Measurements from ENCODE around the gene PSMD13.
"Not testable (repeated sequence)": the region's sequence is repeated elsewhere in the genome, so short reads cannot be mapped to it uniquely, and the experiment has no call there.

PSMD13 gene

GRCh38 chr11:220641-221215, 16.0 kb upstream of the PSMD13 start:
- not testable (repeated sequence) for DNase-seq

DNA sequence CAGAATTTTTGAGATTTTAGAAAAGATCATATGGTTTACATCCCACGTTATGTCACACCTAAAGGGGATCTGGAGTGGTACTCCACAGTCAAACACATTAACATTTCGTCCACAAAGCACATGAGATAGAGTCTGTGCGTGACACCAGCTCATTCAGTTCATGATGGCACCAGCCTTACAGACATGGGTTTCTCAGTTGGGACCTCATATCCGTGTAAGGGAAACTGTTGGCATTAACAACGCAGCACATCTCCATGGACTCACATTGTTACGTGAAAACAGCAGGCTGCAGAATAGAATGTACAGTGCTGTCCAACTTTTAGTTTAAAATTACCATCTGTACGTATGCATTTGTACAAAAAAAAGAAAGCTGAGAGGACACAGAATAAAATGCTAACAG, 15.2 kb upstream of the PSMD13 start:
- DNase-seq = no peak

GRCh38 chr11:221998-222789, 14.6 kb upstream of the PSMD13 start:
- no peak for DNase-seq

- no peak for DNase-seq
Measured at GRCh38 chr11:223026-223789, 13.6 kb upstream of the PSMD13 start.

- DNase-seq = no peak
Measured at GRCh38 chr11:223884-224283, 12.9 kb upstream of the PSMD13 start.

GRCh38 chr11:224424-224823, 12.4 kb upstream of the PSMD13 start:
- no peak for DNase-seq

- no peak for DNase-seq
Measured at GRCh38 chr11:225734-226453, 10.9 kb upstream of the PSMD13 start.

GRCh38 chr11:227824-228379, 8.9 kb upstream of the PSMD13 start:
- no peak for DNase-seq

DNA sequence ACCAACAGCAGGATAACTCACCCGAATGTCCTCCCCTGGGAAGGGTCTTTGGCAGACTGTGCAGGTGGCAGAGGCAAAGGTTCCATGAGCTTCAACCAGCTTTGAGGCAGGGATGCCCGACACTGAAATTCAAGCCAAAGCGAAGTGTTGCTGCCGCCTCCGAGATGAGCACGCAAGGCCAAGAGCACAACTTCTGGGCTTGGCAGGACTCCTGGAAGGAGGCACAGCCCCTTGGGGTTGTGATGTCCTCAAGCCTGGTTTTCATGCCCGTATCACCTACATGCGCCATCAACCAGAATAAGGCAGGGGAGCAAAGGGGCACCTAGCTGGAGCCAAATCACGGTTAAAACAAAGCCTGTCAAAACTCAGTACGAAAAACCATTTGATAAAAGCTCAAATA, 6.3 kb upstream of the PSMD13 start:
- DNase-seq = no peak

- no peak for DNase-seq
Measured at GRCh38 chr11:232783-233565, 3.8 kb upstream of the PSMD13 start.

- no peak for DNase-seq
Measured at GRCh38 chr11:235180-235579, 1.6 kb upstream of the PSMD13 start.

GRCh38 chr11:235609-235996, 1.2 kb upstream of the PSMD13 start:
- DNase-seq = no peak

DNA sequence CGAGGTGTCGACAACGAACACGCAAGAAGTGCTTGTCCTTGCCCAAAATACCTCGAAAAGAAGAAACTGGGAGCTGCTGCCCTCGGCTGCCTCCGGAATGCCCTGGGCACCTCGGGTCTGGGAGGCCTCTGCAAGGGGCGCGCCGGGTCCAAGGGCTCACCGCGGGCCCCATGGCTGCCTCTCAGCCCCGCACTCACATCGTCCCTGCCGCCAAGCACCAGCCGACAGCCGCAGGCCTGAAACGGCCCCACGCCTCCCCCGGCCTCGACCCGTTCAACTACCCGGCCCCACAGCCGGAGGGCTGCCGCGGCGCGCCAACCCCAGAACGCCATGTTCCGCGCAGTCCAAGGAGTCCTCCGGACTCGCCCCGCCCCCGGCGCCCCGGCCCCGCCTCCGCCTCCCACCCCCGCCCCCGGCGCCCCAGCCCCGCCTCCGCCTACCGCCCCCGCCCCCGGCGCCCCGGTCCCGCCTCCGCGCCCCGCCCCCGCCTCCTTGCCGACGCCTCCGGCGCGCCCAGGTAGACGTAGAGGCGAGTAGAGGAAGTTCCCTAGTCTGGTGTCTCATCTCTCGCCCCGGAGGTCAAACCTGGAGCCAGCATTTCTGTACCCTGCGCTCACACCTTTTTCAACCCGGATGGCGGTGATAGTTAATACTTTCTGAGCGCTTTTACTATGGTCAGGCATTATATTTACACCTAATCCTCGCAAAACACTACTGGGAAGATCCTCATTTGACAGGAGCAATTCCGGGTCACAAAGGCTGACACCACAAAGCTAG, 591 bp upstream of the PSMD13 start, which contains the start of gene SIRT3:
SIRT3 (minus strand) TSS at position 346 of the 777 bp plus-strand sequence; CDS start at position 332, 14 bp downstream.
- peak; percentile 85 for DNase-seq

- not testable (repeated sequence) for DNase-seq
Measured at GRCh38 chr11:238346-238745, 1.6 kb downstream of the PSMD13 start.

GRCh38 chr11:240315-240714, 3.5 kb downstream of the PSMD13 start:
- no peak for DNase-seq

DNA sequence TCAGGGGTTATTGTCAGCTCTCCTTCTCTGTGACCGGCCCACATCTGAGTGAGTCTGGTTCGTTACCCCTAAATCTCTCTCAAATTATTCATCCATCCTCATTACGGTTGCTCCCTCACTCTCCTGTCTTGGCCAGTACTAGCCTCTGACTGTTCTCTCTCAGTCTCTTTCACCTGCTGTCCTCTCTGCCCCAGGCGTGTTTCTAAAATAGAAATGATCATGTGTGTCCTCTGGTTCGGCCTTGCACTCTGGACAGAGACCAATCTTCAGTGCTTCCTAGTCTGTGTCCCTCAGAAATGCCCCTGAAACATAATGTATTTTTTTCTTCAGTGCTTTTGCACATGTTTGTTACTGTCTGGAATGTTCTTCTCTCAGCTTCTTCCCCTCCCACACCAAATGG, 4.9 kb downstream of the PSMD13 start:
- no peak for DNase-seq

GRCh38 chr11:244376-244775, 7.6 kb downstream of the PSMD13 start:
- DNase-seq = no peak

DNA sequence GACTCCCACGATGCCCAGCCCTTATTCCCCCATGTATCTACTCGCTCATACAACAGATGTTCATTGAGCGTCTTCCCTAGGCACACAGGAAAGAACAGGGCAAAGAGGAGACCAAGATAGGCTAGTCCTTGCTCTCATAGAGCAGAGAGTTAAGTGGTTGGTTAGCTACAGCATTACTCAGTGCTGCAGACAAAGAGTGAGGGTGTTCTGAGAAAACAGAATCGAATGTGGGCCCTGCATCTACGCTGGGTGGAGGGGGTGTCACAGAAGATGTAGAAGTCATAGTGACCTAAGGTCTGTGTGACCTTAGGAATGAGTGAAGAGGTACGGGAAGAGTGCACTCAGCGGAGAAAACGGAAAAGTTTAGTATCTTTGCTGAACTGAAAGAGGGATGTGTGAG, 12.3 kb downstream of the PSMD13 start:
- DNase-seq = no peak

GRCh38 chr11:250274-250673, 13.5 kb downstream of the PSMD13 start:
- no peak for DNase-seq

- DNase-seq = peak; percentile 86
Measured at GRCh38 chr11:250740-251299, 14.0 kb downstream of the PSMD13 start.

DNA sequence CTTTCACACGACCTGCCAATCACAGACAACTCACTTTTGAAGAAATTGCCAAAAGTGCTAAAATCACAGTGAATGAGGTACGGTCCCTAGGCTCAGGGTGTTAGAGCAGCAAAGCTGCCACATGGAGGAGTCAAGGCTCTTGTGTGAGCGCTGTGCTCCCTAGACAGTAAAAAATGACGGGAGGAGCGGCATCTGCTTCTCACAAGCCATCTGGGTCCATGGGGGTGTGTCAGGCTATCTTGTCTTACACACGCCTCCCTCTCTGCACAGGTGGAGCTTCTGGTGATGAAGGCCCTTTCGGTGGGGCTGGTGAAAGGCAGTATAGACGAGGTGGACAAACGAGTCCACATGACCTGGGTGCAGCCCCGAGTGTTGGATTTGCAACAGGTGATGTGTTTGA, 14.8 kb downstream of the PSMD13 start:
- no peak for DNase-seq

All from activated T-cell treated with anti-CD3 and anti-CD28 coated beads, Interleukin-2, amount 50 U/mL, for 1 hour (primary cell).